ENCODE results near the gene GIPR.

The GIPR gene

DNA sequence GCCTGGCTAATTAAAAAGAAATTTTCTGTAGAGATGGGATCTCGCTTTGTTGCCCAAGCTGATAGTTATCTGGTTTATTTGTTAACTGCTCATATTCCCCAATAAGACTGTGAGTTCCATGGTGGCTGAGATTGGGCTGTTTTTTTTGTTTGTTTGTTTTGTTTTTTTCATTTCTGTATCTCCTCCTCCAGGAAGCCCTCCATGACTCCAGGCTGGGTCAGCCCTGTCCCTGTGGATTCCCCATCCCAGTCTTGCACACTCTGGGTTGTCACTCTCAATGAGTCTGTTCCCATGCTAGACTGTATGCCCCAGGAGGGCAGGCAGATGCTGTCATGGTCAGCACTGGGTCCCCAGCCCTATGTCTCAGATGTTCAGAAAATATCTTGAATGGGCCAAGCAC lies 31.7 kb upstream of the GIPR start:
- WGBS: 100% methylated on average over 1 of the region's 1 CpG
- peaks cover 19% of the 10 kb centered on the region for H3K4me1 ChIP-seq (ENCODE audit: control insufficient read depth, insufficient read depth, low read depth, low read length)
- H2BK120ac ChIP-seq (ENCODE audit: low read depth, low read length): no peak overlapping the region
- no peak overlapping the region for H3K27ac ChIP-seq (ENCODE audit: low read length, poor library complexity, severe bottlenecking)
- H3K4me2 ChIP-seq (ENCODE audit: low read length, poor library complexity, severe bottlenecking): no peak overlapping the region
- no peak overlapping the region for H3K9ac ChIP-seq (ENCODE audit: low read length)
- H4K91ac ChIP-seq (ENCODE audit: low read length): no peak overlapping the region
- no peak overlapping the region for H3K18ac ChIP-seq (ENCODE audit: low read depth in 1 of 2, low read length in 2 of 2)
- H3K9me3 ChIP-seq (ENCODE audit: control insufficient read depth, low read length): no peaks in the 10 kb centered on the region
- H3K79me1 ChIP-seq (replicated peaks; ENCODE audit: low read length, poor library complexity, severe bottlenecking): peaks cover 7% of the 10 kb centered on the region
- H3K36me3 ChIP-seq (ENCODE audit: control insufficient read depth in 1 of 2, insufficient read depth in 2 of 2, low read depth in 1 of 2, low read length in 2 of 2): peaks cover 3 to 7% of the 10 kb centered on the region in 2 experiments
- no peak overlapping the region for H3K4ac ChIP-seq (ENCODE audit: low read depth in 1 of 2, low read length in 2 of 2)
- H2BK12ac ChIP-seq (ENCODE audit: low read length in 2 of 2): no peak overlapping the region
- H2BK15ac ChIP-seq (ENCODE audit: low read depth, poor library complexity, severe bottlenecking): no peak overlapping the region
- no peak overlapping the region for H4K8ac ChIP-seq (ENCODE audit: low read length)
- H3K23ac ChIP-seq (ENCODE audit: low read length in 2 of 2): no peak overlapping the region
- no peak overlapping the region for H2BK5ac ChIP-seq (ENCODE audit: low read depth, low read length, poor library complexity, severe bottlenecking)
- H3K4me3 ChIP-seq (ENCODE audit: insufficient read depth in 1 of 2, low read depth in 1 of 2, low read length in 2 of 2): no peak overlapping the region
- no peak overlapping the region for H2AFZ ChIP-seq (ENCODE audit: low read depth, low read length)
- no peak overlapping the region for H2AK5ac ChIP-seq (ENCODE audit: low read length, severe bottlenecking)
- H3K14ac ChIP-seq (ENCODE audit: low read length in 2 of 2): no peak overlapping the region
- H3K27me3 ChIP-seq (ENCODE audit: control insufficient read depth in 1 of 2, insufficient read depth in 1 of 2, low read length in 2 of 2): no peaks in the 10 kb centered on the region
- DNase-seq: no peak

DNA sequence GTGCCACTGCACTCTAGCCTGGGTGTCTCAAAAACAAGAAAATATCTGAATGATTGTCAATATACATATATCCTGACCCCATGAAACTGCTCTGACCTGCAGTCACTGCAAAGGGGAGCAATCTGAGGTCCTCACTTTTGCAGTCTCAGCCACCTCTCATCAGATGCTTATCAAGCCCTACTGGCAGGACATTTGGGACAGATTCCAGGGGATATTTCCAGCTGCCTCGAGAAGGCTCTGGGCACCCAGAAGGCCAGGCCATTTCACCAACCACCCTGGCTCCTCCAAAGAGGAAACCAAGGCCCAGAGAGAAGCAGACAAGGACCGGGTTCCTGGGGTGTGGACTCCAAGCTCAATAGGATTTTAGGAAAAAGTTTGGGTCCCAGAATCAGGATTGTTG lies 31.1 kb upstream of the GIPR start:
- WGBS: 100% methylated on average over 1 of the region's 2 CpGs

DNA sequence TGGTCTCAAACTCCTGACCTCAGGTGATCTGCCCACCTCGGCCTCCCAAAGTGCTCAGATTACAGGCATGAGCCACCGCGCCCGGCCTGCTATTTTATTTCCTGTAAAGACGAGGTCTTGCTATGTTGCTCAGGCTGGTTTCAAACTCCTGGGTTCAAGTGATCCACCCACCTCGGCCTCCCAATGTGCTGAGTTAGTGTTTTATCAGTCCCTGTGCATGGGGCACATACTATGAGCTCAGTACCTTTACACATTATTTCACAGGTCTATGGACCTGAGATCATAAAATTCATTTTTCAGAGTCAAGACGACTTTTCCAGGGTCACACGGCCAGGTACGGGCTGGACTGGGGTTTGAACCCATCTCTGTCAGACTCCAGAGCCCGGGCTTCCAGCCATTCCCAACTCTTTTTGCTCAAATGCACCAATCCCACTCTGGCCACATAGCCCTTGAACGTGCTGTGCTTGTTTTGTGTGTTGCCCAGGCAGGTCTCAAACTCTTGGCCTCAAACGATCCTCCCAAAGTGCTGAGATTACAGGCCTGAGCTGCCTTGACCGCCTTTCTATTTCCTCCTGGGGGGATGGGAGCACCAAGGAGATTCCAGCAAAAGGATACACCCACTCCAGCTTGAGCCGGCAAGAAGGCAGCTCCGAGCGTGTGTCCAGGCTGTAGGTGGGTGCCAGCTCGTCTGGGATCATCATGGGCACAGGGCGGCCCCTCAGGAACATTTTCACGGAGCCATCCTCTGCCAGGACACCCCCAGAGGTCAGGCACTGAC lies 29.9 kb upstream of the GIPR start:
- Histone ChIP-seq H3K27ac (ENCODE audit: low read length, poor library complexity, severe bottlenecking) (peak overlapping the region; percentile 26), H2BK12ac (ENCODE audit: low read length in 2 of 2) (peak overlapping the region in 1 of 2 experiments; percentile 40), H4K91ac (ENCODE audit: low read length) (no peak overlapping the region), H3K4ac (ENCODE audit: low read depth in 1 of 2, low read length in 2 of 2) (peak overlapping the region; percentile 24 to 30), H3K18ac (ENCODE audit: low read depth in 1 of 2, low read length in 2 of 2) (peak overlapping the region in 1 of 2 experiments; percentile 65), H2AFZ (ENCODE audit: low read depth, low read length) (no peak overlapping the region), H3K4me3 (ENCODE audit: insufficient read depth in 1 of 2, low read depth in 1 of 2, low read length in 2 of 2) (peak overlapping the region; percentile 73 to 92), H2BK5ac (ENCODE audit: low read depth, low read length, poor library complexity, severe bottlenecking) (no peak overlapping the region), H3K36me3 (ENCODE audit: control insufficient read depth in 1 of 2, insufficient read depth in 2 of 2, low read depth in 1 of 2, low read length in 2 of 2) (peaks cover 3 to 7% of the 10 kb centered on the region in 2 experiments), H4K8ac (ENCODE audit: low read length) (peak overlapping the region; percentile 2), H3K9me3 (ENCODE audit: control insufficient read depth, low read length) (no peaks in the 10 kb centered on the region), H3K79me1 (replicated peaks; ENCODE audit: low read length, poor library complexity, severe bottlenecking) (peaks cover 7% of the 10 kb centered on the region), H2BK15ac (ENCODE audit: low read depth, poor library complexity, severe bottlenecking) (no peak overlapping the region), H3K9ac (ENCODE audit: low read length) (peak overlapping the region; percentile 90), H2BK120ac (ENCODE audit: low read depth, low read length) (peak overlapping the region; percentile 27), H3K14ac (ENCODE audit: low read length in 2 of 2) (no peak overlapping the region), H3K23ac (ENCODE audit: low read length in 2 of 2) (no peak overlapping the region), H3K4me2 (ENCODE audit: low read length, poor library complexity, severe bottlenecking) (peak overlapping the region; percentile 88), H2AK5ac (ENCODE audit: low read length, severe bottlenecking) (no peak overlapping the region), H3K27me3 (ENCODE audit: control insufficient read depth in 1 of 2, insufficient read depth in 1 of 2, low read length in 2 of 2) (no peaks in the 10 kb centered on the region), H3K4me1 (ENCODE audit: control insufficient read depth, insufficient read depth, low read depth, low read length) (peaks cover 24% of the 10 kb centered on the region)
- 45% methylated on average over 19 of the region's 19 CpGs for whole genome bisulfite sequencing
- DNase-seq: peak; percentile 73

More for the DNA sequence above, 31.1 kb upstream of the GIPR start:
- Histone ChIP-seq H3K9ac (ENCODE audit: low read length) (no peak overlapping the region), H3K4me2 (ENCODE audit: low read length, poor library complexity, severe bottlenecking) (no peak overlapping the region), H3K36me3 (ENCODE audit: control insufficient read depth in 1 of 2, insufficient read depth in 2 of 2, low read depth in 1 of 2, low read length in 2 of 2) (peaks cover 3 to 7% of the 10 kb centered on the region in 2 experiments), H3K4me3 (ENCODE audit: insufficient read depth in 1 of 2, low read depth in 1 of 2, low read length in 2 of 2) (no peak overlapping the region), H2AK5ac (ENCODE audit: low read length, severe bottlenecking) (no peak overlapping the region), H3K27ac (ENCODE audit: low read length, poor library complexity, severe bottlenecking) (no peak overlapping the region), H4K8ac (ENCODE audit: low read length) (no peak overlapping the region), H3K4me1 (ENCODE audit: control insufficient read depth, insufficient read depth, low read depth, low read length) (peaks cover 25% of the 10 kb centered on the region), H3K9me3 (ENCODE audit: control insufficient read depth, low read length) (no peaks in the 10 kb centered on the region), H3K14ac (ENCODE audit: low read length in 2 of 2) (no peak overlapping the region), H2AFZ (ENCODE audit: low read depth, low read length) (no peak overlapping the region), H2BK120ac (ENCODE audit: low read depth, low read length) (no peak overlapping the region), H2BK5ac (ENCODE audit: low read depth, low read length, poor library complexity, severe bottlenecking) (no peak overlapping the region), H3K23ac (ENCODE audit: low read length in 2 of 2) (no peak overlapping the region), H3K27me3 (ENCODE audit: control insufficient read depth in 1 of 2, insufficient read depth in 1 of 2, low read length in 2 of 2) (no peaks in the 10 kb centered on the region), H4K91ac (ENCODE audit: low read length) (no peak overlapping the region), H3K18ac (ENCODE audit: low read depth in 1 of 2, low read length in 2 of 2) (no peak overlapping the region), H3K79me1 (replicated peaks; ENCODE audit: low read length, poor library complexity, severe bottlenecking) (peaks cover 7% of the 10 kb centered on the region), H2BK12ac (ENCODE audit: low read length in 2 of 2) (no peak overlapping the region), H2BK15ac (ENCODE audit: low read depth, poor library complexity, severe bottlenecking) (no peak overlapping the region), H3K4ac (ENCODE audit: low read depth in 1 of 2, low read length in 2 of 2) (no peak overlapping the region)
- DNase-seq: no peak

GRCh38 chr19:45638930-45639729 lies 28.9 kb upstream of the GIPR start, which contains the start of gene EML2:
Gene EML2, minus strand, starts transcription at chr19:45639397. Its CDS starts 21 bp downstream, at chr19:45639376.
- Histone ChIP-seq H2BK12ac (ENCODE audit: low read length in 2 of 2) (peak within 1 kb of the TSS; percentile 27 to 34), H2BK5ac (ENCODE audit: low read depth, low read length, poor library complexity, severe bottlenecking) (no peak within 1 kb of the TSS), H2BK15ac (ENCODE audit: low read depth, poor library complexity, severe bottlenecking) (no peak within 1 kb of the TSS), H3K9me3 (ENCODE audit: control insufficient read depth, low read length) (no peaks in the 10 kb centered on the region), H2BK120ac (ENCODE audit: low read depth, low read length) (peak within 1 kb of the TSS; percentile 39), H3K18ac (ENCODE audit: low read depth in 1 of 2, low read length in 2 of 2) (peak within 1 kb of the TSS; percentile 65 to 82), H3K4me3 (ENCODE audit: insufficient read depth in 1 of 2, low read depth in 1 of 2, low read length in 2 of 2) (peak within 1 kb of the TSS; percentile 73 to 92), H3K4me1 (ENCODE audit: control insufficient read depth, insufficient read depth, low read depth, low read length) (peaks cover 32% of the 10 kb centered on the region), H3K36me3 (ENCODE audit: control insufficient read depth in 1 of 2, insufficient read depth in 2 of 2, low read depth in 1 of 2, low read length in 2 of 2) (peaks cover 2 to 3% of the 10 kb centered on the region in 2 experiments), H3K9ac (ENCODE audit: low read length) (peak within 1 kb of the TSS; percentile 90), H3K79me1 (replicated peaks; ENCODE audit: low read length, poor library complexity, severe bottlenecking) (peaks cover 7% of the 10 kb centered on the region), H3K4me2 (ENCODE audit: low read length, poor library complexity, severe bottlenecking) (peak within 1 kb of the TSS; percentile 88), H4K8ac (ENCODE audit: low read length) (peak within 1 kb of the TSS; percentile 78), H3K4ac (ENCODE audit: low read depth in 1 of 2, low read length in 2 of 2) (peak within 1 kb of the TSS; percentile 30 to 81), H2AK5ac (ENCODE audit: low read length, severe bottlenecking) (peak within 1 kb of the TSS; percentile 30), H2AFZ (ENCODE audit: low read depth, low read length) (no peak within 1 kb of the TSS), H3K27me3 (ENCODE audit: control insufficient read depth in 1 of 2, insufficient read depth in 1 of 2, low read length in 2 of 2) (peaks cover 0 to 7% of the 10 kb centered on the region in 2 experiments), H3K23ac (ENCODE audit: low read length in 2 of 2) (no peak within 1 kb of the TSS), H4K91ac (ENCODE audit: low read length) (peak within 1 kb of the TSS; percentile 73), H3K27ac (ENCODE audit: low read length, poor library complexity, severe bottlenecking) (peak within 1 kb of the TSS; percentile 26), H3K14ac (ENCODE audit: low read length in 2 of 2) (no peak within 1 kb of the TSS)
- peak; percentile 38 for DNase-seq
- 8% methylated on average over 42 of the region's 52 CpGs for WGBS
